Measurements from ENCODE around the gene CTDP1.

DNA sequence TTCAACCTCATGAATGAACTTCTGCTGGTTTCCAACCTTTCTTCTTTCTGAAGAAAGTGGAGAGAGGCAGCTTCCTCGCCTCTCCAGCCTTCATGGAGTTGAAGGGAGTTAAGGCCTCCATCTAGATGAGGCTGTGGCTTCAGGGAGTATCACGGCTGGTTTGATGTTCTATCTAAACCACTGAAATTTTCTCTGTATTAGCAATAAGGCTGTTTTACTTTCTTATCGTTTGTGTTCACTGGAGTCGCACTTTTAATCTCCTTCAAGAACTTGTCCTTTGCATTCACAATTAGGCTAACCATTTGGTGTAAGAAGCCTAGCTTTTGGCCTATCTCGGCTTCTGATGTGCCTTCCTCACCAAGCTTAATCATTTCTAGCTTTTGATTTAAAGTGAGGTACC, 19.9 kb upstream of the CTDP1 start:
- TF ChIP-seq, protein P1, sequence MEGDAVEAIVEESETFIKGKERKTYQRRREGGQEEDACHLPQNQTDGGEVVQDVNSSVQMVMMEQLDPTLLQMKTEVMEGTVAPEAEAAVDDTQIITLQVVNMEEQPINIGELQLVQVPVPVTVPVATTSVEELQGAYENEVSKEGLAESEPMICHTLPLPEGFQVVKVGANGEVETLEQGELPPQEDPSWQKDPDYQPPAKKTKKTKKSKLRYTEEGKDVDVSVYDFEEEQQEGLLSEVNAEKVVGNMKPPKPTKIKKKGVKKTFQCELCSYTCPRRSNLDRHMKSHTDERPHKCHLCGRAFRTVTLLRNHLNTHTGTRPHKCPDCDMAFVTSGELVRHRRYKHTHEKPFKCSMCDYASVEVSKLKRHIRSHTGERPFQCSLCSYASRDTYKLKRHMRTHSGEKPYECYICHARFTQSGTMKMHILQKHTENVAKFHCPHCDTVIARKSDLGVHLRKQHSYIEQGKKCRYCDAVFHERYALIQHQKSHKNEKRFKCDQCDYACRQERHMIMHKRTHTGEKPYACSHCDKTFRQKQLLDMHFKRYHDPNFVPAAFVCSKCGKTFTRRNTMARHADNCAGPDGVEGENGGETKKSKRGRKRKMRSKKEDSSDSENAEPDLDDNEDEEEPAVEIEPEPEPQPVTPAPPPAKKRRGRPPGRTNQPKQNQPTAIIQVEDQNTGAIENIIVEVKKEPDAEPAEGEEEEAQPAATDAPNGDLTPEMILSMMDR (IDR thresholded peaks at IDR 0.05) = no peak
- TF ChIP-seq POLR2A (IDR thresholded peaks at IDR 0.05) = no peak

All from lower leg skin (tissue), 3 donors.